ENCODE measurements around the gene KLHDC4.

The KLHDC4 gene

DNA sequence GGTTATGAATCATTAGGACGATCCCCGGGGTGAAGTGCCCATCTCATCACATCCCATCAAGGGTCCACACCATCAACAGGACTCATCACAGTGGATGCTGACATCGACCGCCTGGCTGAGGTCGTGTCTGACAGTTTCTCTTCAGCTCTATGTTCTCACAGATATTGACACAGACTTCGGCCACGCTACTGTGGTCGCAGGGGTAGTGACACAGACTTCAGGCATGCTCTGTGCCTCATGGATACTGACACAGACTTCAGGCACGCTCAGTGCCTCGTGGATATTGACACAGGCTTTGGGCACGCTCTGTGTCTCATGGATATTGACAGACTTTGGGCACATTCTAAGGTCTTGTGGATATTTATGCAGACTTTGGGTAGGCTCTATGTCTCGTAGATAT lies 50.1 kb downstream of the KLHDC4 start:
- no peak for DNase-seq

DNA sequence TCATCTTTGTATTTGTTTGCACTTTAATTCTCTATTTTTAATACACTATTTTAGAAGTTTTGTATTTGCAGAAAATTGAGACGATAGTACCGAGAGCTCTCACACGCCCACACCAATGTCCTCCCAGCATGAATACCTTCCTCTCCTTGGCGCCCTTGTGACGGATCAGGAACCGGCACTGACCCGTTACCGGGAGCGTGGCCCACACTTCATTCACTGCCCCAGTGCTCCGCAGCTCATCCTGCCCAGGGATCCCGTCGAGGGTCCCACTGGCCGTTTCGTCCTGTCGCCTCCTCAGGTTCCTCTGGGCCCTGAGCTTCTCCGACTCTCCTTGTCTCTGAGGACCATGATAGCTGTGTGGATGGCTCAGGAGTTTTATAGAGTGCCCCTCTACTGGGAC lies 50.6 kb downstream of the KLHDC4 start:
- DNase-seq, result no peak

DNA sequence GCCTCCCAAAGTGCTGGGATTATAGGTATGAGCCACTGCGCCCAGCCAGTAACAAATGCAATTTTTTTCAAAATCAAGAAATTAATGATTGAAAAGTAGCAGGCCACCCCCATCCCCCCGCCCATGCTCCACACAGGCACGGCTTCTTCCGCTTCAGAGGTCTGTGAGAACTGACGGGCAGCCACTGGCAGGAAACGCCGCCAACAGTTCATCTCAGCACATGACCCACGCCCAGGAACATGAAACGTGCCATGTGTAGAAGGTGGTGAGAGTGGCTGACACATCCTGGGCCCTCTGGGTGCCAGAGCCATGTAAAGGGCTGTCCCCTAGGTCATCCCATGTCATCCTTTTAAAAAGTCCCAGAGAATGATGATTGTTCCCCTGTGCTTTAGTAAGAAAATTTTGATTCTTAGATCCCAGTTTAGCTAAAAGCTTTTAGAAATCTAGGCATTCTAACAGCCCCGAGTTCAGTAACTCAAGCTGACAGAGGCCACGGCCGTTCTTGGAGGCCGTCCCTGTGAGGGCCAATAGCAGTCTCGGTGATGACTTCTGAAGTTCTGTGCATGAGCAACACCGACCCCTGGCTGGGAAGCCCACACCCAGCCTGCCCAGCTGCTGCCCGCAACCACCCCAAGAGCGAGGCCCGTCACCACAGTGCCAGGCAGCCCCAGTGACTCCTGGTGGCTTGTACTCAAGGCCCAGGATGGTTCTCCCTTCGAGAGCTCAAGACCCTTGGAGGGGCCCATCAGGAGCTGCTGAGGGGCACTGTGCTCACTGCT lies 52.1 kb downstream of the KLHDC4 start:
- peak; percentile 42 to 70 for DNase-seq

DNA sequence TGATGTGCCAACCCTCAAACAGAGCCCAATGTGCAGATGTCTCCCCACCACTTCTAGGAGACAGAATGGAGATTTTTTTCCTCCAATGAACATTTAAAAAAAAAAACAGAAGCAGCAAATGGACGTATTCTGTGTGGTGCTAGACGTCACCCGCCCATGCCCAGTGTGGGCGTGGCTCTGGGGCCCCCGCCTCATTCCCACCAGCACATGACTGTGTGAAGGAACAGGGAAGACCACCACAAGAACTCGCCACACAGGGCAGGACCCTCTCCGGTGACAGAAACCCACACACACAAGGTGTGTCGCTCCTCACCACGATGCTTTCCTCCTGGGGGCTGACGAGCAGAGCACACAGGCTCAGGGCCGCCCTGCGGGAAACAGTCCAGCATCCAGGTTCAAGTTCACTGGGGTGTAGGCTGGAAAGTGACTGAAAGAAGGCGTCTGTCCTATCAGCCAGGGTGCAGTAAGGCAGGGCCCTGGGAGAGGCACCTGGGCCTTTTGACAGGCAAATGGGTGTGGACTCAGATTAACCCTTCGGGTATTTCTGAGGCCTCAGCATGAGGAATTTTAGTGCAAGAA lies 53.5 kb downstream of the KLHDC4 start:
- DNase-seq, result no peak

DNA sequence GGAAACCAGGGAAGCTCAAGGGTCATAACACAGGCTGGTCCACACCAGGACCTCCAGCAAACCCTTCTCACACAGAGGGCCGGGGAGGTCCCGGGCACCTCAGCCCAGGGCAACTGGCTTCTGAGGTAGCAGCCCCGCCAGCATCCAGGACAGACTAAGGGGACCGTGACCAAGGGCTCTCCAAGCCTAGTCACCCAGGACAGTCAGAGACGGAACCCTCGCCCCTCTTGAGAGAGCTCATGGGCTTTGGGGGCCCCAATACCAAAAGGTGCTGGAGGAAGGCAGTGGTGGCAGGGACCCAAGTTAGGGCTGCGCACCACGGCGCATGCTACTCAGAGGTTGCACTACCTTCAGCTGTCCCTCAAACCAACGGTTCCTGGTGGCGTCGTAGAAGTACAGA lies 54.9 kb downstream of the KLHDC4 start:
- no peak for DNase-seq

DNA sequence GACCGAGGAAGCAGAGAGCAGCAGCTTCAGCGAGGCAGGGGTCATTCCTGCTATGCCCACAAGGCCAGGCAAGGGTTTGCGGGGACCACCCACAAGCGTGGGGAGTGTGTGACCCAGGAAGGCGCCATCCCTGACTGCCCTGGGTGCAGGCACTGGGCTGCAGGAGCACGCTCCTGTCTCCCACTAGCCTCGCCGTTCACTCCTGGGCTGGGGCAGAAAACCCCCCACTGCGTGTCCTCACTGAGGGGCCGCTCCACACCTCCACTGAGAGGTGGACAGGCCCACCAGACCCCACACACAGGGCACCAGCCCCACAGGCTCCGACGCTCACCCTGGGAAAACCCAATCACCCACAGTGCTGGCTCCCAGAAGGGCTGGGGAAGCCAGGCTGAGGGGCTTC lies 56.1 kb downstream of the KLHDC4 start:
- DNase-seq, result no peak

DNA sequence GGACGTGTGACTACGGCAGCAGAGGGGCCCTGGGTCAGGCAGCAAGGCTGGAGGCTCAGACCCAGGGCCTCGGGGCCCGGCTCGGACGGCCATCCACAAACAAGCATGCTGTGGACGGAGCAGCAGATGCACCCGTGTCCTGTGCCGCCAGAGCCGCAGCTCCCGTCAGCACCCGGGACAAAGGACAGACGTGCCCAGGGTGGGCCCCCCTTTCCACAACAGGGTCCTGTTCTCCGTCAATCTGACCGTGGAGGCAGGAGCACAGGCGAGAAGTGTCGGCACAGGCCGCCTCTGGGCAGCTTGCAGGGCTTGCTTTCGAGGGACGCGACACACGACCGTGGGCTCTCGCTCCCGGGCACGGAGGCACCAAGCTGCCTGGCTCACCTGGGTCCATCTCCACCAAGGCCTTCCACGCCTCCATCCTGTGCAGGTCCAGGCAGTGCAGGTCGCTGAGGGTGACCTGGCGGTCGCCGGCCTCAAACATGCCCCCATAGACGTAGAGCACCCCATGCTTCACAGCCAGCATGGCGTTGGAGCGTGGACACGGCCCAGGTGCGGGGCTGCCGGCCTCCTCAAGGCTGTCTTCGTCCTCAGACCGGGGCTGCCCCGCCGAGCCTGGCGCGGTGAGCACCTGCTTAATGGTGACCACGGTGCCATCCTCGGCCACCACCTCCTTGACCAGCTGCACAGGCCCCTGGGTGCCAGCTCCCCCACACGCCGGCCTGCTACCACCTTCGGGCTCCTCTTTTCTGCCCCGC lies 56.7 kb downstream of the KLHDC4 start:
- no peak for DNase-seq

DNA sequence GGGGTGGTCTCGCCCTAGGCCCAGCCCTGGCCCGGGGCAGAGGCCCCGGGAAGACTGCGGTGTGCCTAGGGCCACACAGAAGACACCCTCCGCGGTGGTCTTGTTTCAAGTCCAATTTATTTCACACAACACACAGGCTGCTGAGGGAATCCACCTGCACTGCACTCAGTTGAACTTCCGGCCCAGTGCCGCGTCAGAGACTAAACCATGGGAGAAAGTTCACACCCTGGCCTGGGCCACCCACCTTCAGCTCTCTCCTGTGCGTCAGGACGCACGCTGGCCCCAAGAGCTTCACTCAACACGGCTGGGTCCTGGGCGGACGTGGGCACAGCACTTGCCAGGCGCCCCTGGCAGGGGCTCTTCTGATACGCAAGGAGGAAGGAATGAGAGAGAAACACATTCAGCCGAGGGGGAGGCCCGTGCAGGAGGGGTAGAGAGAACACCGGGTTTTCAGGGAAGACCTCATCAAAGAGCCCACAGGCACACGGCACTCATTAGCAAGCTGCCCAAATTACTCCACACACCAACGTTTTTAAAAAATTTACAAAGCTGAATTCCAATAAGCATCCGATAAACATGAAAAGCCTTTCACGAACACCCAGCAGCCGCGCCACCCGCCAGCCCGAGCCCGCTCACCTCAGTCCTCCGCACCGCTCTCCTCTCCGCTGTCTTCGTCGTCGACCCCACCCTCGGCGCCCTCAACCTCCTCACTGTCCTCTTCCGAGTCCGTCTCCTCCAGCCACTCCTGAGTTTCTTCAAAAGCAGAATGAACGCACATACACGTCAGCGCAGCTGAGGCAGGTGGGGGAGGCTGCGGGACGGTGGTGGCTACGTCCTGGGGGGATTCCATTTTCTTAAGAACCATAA lies 57.8 kb downstream of the KLHDC4 start:
- DNase-seq, result no peak

DNA sequence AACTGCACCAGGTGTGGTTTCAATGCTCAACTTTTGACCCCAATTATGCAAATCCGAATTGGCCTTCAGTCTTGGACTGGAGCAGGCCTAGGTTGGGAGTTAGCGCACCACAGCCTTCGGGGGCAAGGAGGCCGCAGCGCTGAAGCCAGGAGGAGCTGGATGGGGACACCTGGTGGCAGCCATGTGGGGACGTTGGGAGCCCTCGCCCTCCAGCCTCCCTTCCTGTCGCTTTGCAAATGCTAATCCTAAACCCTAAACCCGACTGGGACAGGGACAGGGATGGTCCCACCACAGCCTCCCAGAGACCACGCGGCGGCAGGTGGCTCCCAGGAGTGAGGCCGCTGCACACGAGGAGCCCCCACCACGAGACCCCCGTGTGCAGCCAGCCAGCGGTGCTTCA lies 58.7 kb downstream of the KLHDC4 start:
- no peak for DNase-seq

DNA sequence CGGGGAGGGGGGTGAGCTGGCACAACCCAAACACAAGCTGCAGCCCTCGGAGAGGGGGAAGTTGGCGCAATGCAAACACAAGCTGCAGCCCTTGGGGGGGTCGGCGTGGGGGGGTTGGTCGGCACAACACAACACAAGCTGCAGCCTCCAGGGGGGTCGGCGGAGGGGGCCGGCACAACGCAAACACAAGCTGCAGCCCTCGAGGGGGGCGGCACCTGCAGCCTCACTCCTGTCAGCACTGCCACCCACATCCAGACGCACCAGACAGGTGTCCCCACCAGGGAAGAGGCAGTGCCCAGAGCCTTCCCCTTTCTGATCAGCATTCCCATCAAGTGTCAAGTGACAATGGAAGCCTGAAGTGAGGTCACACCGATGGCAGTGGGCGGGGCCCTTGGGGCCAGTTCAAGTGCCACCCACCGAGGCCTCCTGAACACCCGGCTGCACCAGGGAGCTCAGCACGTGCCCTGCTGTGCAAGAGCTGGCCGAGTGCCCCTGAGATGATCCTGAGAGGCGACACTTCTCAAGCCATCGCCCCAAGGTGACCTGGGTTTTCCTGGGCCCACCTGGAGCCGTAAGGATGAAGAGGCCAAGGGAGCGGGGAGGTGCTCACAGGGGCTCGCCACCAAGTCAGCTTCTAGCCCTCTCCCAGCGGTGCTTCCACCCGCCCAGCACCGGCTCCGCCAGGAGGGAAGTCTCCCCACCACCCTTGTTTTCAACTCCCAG lies 59.3 kb downstream of the KLHDC4 start:
- DNase-seq, result no peak

DNA sequence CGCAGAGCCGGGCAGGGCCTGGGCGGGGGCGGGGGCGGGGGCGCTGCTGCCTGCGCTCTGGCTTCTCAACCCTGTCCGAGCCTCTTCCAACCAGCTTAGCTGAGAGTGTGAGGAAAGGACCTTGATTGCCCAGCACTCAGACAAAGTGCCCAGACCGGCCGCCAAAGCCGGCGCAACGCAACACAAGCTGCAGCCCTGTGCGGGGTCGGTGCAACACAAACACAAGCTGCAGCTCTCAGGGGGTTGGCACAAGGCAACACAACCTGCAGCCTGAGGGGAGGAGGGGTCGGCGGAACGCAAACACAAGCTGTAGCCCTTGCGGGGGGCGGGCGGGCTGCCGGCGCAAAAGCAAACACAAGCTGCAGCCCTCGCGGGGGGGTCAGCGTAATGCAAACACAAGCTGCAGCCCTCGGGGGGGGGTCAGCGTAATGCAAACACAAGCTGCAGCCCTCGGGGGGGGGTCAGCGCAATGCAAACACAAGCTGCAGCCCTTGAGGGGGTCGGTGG lies 60.0 kb downstream of the KLHDC4 start:
- no peak for DNase-seq

DNA sequence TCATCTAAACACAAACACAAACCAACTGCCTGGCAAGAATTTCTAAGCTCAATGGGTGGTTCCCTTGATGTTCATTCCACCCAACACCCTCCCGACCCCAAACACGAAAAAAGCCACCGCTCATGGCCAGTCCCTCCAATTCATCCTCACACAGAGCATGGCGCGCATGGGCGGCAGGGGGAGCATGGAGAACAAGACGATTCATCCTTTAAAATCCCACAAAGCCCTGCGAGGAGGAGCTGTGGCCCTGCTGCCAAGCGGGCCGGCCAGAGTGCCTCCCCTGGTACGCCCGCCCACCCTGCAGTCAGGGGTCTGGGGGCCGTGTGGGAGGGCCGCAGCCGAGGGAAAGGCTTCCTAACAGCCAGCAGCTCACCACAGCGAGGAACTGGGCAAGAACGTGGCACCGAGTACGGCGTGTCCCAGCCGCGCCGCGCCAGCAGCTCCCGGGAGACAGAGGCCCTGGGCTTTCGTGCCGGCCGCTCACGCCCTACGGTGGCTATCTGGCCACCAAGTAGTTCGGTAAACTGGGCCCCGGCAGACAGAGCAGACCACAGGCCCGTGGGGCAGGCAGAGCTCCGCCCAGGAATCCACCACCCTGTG lies 60.9 kb downstream of the KLHDC4 start:
- DNase-seq, result no peak

DNA sequence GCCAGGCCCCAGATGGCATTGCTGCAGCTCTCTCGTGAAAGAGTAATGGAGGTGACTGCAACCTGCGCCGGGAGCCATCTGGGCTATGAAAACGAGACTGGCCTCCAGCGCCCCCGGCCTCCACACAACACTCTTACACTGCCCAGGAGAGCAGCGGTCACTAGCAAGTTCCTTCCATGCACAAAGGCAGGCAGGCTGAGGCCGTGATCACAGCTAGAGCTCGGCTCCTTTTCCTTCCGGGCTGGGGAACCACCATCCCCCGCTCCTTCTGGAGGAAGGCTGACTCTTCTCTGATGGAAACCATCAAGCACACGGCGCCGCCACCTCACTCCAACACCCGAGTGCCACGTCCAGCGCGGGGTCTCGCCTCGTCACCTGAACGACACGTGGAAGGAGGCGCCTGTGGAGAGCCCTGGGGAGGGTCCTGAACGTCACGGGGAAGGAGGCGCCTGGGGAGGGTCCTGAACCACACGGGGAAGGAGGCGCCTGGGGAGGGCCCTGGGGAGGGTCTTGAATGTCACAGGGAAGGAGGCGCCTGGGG lies 61.9 kb downstream of the KLHDC4 start:
- no peak for DNase-seq

DNA sequence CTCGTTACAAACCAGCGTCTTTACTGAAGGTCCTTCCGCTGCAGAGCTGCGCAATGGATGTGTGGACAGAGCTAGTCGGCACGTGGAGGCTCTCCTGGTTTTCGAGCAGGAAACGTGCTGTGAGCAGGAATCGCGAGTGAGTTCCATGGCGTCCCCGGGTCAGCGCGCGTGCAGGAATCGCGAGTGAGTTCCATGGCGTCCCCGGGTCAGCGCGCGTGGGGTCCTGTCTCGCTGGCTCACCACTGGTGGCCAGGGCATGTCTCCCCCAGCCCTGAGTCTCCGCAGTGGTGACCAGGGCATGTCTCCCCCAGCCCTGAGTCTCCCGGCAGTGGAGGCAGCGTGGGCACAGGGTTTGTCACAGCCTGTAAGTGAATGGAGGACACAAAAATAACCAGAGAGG lies 62.7 kb downstream of the KLHDC4 start:
- no peak for DNase-seq

DNA sequence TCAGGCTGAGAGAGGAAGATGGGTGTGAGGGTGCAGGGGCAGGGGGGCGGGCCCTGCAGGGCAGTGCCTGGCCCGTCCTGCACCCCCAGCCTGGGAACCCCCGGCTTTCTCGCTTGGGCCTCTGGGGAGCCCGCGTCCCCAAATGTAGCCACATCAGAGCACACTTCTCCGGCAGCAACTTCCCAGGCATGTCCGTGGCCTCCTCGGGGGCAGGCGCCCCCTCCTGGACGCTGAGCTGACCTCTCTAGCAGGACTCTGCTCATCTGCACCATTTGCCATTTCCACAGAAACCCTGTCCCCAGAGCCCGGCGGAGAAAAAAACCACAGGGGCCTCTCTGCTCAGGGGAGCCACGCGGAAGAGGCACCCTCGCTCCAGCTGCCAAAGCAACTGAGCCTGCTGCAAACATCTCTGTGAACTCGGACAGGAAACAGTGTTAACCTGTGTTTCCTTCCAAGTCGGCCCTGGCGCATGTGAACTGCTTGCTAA lies 63.4 kb downstream of the KLHDC4 start:
- peak; percentile 59 to 66 for DNase-seq

DNA sequence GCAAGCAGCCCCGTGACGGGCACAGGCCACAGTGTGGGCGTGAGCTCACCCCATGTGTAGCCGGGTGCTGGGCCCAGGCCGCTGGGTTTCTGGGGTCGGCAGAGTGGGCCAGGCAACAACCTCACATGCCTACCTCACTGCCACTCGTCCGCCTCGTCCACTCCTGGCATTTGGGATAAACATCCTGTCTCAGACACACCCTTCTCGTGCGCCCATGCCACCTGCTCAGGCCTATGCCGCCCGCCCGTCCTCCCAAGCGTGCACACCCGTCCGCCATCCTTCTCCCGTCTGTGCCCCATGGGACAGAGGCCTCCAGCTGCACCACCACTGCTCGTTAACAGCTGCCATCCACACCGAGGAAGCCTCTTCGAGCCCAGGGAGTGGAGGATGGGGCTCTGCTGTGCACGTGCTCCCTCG lies 64.3 kb downstream of the KLHDC4 start:
- DNase-seq, result peak in 1 of 2 donors; percentile 30

DNA sequence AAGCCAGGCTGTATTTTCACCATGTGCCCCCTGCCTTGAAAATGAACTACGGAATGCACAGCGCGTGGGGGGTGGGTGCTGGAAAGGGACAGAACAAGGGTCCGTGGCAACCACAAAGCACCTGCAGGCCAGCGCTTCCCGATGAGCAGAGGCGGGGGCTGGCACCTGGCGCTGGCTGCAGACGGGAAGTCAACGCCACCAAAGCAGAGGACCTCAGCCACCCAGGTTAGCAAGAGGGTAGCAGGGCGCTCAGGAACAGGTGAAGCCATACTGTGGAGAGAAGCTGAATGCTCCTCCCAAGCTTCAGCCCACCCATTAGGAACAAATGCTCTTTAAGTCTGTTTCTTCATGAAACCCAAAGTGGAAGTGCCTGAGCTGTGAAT lies 64.7 kb downstream of the KLHDC4 start:
- DNase-seq, result no peak

DNA sequence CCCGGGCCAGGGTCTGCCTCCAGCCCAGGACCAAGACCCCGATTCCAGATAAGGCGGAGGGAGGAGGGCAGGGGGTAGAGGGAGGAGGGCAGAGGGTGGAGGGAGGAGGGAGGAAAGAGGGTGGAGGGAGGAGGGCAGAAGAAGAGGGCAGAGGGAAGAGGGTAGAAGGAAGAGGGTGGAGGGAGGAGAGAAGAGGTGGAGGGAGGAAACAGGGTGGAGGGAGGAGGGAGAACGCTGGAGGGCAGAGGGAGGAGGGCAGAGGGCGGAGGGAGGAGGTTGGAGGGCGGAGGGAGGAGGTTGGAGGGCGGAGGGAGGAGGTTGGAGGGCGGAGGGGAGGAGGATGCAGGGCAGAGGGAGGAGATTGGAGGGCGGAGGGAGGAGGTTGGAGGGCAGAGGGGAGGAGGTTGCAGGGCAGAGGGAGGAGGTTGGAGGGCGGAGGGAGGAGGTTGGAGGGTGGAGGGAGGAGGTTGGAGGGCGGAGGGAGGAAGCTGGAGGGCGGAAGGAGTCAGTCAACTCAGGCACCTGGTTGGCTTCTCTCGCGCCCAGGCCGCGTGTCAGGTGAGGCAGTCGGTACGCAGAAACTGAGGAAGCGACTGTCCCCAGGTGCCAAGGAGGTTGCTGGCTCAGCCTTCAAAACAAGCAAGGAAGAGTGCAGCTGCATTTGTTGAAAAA lies 65.2 kb downstream of the KLHDC4 start:
- DNase-seq, result peak; percentile 14 to 25

DNA sequence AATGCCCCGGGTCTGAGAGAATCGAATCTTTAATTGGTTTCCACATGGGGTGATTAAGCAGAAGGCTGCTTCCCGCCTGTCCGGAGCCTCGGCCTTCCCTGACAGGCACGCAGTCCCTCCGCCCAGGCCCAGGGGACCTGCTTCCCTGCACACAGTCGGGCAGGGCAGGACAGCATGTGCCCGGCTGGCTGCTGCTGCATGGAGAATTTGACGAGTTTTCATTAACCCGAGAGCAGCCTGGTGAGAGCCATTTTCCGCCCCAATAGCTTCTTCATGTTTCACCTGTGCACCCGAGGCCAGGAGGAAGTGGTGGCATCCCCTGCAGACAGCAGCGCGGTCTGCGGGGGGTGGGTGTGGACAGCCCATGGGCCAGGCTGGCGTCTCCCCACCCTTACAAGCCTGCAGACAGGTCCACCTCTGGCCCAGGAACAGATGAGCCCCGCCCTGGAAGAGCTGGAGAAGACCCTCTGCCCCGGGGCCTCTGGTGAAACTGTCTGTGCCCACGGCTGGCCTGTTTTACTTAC lies 67.0 kb downstream of the KLHDC4 start:
- DNase-seq, result peak in 1 of 2 donors; percentile 17

DNA sequence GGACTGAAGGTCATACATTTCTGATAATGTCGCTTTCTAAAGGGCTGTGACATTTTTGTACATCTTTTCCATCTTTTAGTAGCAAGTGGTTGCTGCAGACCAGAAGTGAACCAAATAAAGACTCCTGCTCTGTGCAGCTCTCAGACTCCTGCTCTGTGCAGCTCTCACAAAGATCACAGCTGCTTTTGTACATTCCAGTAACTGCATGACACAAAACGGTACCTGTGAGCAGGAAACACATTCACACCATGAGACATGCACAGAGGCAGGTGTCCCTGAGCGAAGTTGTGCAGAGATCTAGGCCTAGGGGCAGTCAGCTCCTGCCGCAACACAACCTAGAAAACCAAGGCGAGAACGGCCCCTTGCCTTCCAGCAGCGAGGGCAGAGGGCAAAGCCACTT lies 67.5 kb downstream of the KLHDC4 start:
- DNase-seq, result no peak
